ENCODE data around the gene LMAN1L.

GRCh38 chr15:74804935-74805334 lies 7.7 kb upstream of the LMAN1L start:
- TF ChIP-seq EZH2 (IDR thresholded peaks at IDR 0.05) (no peak), POLR2AphosphoS5 (IDR thresholded peaks at IDR 0.05; ENCODE audit: borderline replicate concordance, low read depth, low read length) (no peak)

Data from SK-N-MC (cell line).